Superior temporal gyrus (tissue), 1 donor: Measurements from ENCODE around the gene ZNF593.

Experiments used
- DNase-seq: peaks from one replicate; pipeline ENCODE4 v3.0.0-alpha.2; 2016; ENCODE audit errors: extremely low spot score

ZNF593 gene

DNA sequence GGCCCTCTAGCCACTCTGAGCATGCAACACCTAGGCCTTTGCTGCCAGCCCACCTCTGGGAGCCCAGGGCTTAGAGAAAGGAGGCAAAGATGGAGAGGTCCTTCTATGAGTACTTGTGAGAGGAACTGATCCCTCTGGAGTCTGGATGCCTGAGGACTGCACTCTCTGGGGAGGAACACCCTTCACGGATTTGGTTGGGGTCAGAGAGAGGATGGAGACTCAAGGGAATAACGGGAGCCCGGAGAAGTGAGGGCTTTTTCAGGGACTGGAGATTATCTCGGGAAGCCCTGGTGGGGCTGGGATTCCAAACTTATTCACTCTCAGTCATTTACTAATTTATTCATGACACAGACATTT lies 532 bp upstream of the ZNF593 start:
- DNase-seq: no peak

- DNase-seq: no peak
Measured at GRCh38 chr1:26170472-26170821, 739 bp downstream of the ZNF593 start.

DNA sequence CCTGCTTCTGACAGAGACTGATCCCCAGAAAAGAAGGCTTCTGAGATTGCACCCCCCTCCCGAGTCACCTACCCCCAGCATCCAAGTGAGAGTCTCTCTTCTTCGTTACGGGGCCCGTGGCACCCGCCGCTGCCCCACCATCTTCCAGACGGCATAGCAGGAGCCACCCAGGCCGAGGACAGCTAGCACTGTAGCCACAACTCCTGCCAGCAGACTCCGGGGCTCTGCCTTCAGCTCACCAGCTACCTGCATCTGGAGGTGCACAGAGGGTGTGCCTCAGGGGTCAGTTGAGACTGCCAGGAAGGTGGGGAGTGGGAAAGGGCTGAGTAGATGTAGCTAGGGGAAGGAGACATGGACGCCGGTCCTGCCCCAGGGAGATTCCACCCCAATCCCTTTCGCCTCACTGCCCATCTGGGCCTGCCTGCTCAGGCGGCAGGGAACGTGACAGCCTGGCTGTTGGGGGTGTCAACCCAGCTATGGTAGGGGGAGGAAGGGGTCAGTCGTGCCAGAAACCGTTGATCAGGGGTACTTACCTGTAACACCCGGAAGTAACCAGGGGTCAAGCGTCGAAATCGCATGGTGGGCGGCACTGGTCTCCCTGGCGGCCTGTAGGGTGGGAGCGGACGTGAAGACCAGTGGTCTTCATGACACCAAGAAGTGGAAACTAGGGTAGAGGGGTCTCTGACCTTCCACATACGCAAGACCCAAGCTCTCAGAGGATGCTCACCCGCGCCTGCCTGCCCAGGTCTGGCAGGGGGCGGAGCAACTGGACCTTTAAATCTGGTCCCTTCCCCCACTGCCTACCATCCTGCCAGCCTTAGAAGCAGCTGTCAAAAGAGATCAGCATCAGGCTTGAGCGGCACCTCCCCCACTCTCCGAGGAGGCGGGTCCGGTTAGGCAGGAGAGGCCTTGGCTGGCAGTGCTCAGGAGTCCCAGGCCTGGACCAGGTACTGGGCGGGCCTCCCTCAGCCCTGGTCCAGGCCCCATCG lies 1.7 kb downstream of the ZNF593 start, which contains the start of gene ZNF593OS:
Gene ZNF593OS, minus strand, starts transcription at position 749 of the 989 bp plus-strand sequence. Its CDS starts 171 bp downstream, at position 578.
- DNase-seq: no peak

DNA sequence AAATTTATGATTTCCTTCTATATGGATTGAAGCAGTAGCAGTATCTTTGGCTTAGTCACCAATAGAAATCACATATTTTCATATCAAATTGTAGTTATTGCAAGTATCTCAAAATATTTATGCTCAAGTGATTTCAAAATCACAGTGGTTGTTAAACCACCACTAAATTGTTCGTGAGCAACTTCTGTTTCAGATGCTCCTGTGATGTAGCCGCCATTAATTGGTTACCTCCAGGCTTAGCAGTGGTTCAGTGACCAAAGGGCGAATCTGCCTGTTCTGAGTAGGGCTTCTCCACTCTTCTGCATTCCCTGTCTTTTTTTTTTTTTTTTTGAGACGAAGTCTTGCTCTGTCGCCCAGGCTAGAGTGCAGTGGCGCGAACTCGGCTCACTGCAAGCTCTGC lies 5.6 kb downstream of the ZNF593 start:
- no peak for DNase-seq

DNA sequence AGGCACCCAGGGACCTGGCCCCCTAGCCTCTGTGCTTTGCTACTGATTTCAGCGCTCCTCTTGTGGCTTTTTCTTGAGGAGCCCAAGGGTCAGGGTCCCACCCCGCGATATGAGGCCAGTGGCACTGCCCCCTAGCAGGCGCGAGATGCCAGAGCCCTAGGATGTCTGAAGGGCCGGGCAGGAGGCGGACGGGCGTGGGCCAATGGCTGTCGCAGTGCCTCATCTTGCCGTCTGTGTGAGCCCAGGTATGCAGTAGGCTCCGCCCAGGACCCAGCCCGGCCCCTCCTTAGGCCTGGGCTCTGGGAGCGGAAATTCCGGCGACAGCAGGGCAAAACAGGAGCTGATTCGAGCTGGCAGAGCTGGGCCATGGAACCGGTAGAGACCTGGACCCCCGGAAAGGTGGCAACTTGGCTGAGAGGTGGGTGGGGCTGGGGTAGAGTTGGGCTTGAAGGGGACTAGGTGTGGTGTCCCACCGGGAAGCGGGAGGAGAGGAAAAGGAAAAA lies 7.5 kb downstream of the ZNF593 start, which contains the start of gene CNKSR1:
Gene CNKSR1, plus strand, starts transcription at position 310 of the 503 bp plus-strand sequence. Its CDS starts 57 bp downstream, at position 367.
- DNase-seq: no peak

GRCh38 chr1:26180010-26180506 lies 10.3 kb downstream of the ZNF593 start:
- no peak for DNase-seq

DNA sequence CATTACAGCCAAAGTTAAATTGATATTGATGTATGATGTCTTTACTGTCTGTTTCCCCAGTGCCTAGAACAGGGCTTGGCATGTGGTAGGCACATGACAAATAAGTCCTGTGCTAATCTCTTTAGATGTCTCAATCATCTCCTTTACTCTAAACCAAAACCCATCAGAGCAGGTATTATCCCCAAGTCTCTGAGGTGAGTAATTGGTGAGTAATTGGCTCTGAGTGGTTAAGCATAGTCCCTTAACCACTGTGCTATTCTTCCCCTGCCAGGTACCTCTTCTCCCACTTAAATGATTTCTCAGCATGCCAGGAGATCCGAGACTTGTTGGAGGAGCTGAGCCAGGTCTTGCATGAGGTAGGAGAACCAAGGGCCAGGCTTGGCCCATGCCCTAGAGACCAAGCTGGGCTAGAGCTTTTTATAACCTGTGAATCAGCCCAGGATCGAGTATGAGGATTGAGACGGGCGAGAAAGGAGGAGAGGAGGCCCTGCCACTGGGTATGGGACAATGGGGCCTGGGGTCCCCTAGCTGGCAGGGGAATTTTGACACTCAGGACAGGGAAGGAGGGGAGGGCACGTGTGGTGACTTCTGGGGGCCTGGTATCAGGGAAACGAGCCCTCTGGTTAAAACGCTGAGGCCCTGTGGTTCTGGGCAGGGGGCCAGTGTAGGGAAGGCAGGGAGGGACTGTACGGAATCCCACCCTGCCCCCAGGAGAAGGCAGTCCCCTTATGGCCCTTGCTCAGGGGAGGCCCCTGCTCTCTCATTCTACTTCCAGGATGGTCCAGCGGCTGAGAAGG lies 12.1 kb downstream of the ZNF593 start:
- DNase-seq: no peak

DNA sequence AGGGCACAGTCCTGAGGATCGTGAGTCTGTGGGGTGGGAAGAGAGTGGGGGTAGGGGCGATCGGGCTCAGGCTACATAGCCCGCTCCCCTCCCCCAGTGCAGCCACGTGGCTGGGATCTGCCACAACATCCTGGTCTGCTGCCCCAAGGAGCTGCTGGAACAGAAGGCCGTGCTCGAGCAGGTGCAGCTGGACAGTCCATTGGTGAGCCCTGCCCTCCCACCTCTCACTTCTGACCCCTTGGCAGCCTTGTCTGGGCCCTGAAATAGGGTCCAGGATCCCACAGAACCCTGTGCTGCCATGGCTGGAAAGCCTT lies 12.6 kb downstream of the ZNF593 start:
- DNase-seq: no peak

GRCh38 chr1:26184086-26184485 lies 14.4 kb downstream of the ZNF593 start:
- DNase-seq: no peak

- DNase-seq: no peak
Measured at GRCh38 chr1:26184883-26185282, 15.2 kb downstream of the ZNF593 start.

GRCh38 chr1:26187882-26188281 lies 18.2 kb downstream of the ZNF593 start:
- DNase-seq: no peak

DNA sequence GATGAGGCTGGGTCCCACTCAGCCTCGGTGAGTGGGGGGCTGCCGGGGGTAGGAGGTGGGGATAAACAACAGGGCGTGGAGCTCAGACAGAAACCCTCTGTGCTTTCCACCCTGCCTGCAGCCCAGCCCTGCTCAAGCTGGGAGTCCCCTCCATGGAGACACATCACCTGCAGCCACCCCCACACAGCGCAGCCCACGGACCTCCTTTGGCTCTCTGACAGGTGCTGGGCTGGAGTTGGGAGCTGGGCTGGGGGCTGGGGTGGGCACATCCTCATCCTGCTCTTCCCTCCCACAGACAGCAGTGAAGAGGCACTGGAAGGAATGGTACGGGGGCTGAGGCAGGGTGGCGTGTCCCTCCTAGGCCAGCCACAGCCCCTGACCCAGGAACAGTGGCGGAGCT lies 18.8 kb downstream of the ZNF593 start:
- DNase-seq: no peak

GRCh38 chr1:26189331-26189730 lies 19.6 kb downstream of the ZNF593 start:
- DNase-seq: no peak

DNA sequence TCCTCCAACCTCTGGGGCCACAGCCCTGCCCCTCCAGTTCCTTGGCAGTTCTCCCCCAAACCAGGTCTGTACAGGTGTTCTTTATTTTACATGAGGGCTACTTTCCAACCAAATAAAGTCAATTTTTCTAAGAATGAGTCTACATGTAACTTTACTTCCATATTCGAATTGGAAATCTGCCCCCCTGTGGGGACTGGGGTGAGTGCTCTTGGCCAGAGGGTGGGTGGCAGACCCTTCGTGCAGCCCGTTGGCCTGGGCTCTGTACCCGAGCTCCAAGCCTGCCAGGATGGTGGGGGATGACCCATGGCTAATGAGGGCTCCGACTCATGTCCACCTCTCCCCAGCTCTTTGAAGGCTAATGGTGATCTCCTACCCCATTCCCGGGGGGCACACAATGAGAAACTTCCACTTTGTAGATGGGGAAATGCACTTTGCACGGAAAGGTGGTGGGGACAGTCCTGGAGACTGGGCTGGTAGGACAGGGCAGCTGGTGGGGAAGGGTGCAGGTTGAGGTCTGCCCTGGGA lies 20.1 kb downstream of the ZNF593 start:
- no peak for DNase-seq

DNA sequence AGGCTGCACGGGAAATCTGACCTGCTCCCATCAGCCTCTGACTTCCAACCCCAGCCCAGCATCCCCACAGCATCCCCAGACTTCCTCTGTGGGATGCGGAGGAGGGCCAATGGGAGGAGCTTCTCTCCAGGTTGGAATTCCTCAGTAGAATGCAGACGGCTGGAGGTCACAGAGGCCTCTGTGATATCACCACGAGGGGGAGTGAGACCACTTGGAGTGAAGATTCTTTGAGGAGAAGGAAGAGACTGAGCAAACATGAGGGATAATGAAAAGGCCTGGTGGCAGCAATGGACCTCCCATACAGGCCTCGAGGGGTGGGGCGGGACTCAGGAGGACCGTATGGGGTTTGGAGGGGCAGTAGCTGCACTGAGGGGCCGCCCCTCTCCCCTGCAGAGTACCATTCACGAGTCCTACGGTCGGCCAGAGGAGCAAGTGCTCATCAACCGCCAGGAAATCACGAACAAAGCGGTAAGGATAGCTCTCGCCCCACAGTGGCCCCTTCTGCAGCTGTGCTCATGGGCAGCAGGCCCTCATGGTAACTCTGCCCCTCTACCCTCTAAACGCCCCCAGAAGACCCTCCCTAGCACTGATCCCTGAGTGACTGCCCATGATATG lies 20.8 kb downstream of the ZNF593 start, which contains the start of gene CATSPER4:
Gene CATSPER4, plus strand, starts transcription at position 230 of the 615 bp plus-strand sequence. Its CDS starts 26 bp downstream, at position 256.
- peak; percentile 26 for DNase-seq

GRCh38 chr1:26191739-26192138 lies 22.0 kb downstream of the ZNF593 start:
- DNase-seq: no peak

DNA sequence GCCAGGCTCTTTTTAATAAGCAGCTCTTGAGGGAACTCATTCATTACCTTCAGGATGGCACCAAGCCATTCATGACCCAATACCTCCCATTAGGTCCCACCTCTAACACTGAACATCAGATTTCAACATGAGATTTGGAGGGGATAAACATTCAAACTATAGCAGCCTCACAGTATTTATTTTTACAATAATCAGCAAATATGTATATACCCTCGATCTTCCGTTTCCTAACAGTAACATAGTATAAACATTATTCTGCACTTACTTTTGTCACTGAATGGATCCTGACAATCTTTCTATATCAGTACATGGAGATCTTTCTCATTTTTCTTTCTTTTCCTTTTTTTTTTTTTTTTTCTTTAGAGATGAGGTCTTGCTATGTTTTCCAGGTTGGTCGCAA lies 26.1 kb downstream of the ZNF593 start:
- no peak for DNase-seq

- DNase-seq: no peak
Measured at GRCh38 chr1:26197301-26197700, 27.6 kb downstream of the ZNF593 start.

GRCh38 chr1:26197813-26198212 lies 28.1 kb downstream of the ZNF593 start:
- no peak for DNase-seq

GRCh38 chr1:26200413-26200812 lies 30.7 kb downstream of the ZNF593 start:
- DNase-seq: no peak

- DNase-seq: no peak
Measured at GRCh38 chr1:26203642-26204318, 34.1 kb downstream of the ZNF593 start.
